Epithelial cell of prostate (primary cell): ENCODE data around the gene UVSSA.

Source experiments
- DNase-seq: peaks from one replicate; pipeline ENCODE4 v3.0.0-alpha.2; 2011; ENCODE audit warnings: low read depth, low spot score
- H3K27ac ChIP-seq: fragments of 450-650 bp; 2 replicates; pipeline ENCODE4 v1.5.1; 2017; ENCODE audit warnings: mild to moderate bottlenecking

The UVSSA gene

DNA sequence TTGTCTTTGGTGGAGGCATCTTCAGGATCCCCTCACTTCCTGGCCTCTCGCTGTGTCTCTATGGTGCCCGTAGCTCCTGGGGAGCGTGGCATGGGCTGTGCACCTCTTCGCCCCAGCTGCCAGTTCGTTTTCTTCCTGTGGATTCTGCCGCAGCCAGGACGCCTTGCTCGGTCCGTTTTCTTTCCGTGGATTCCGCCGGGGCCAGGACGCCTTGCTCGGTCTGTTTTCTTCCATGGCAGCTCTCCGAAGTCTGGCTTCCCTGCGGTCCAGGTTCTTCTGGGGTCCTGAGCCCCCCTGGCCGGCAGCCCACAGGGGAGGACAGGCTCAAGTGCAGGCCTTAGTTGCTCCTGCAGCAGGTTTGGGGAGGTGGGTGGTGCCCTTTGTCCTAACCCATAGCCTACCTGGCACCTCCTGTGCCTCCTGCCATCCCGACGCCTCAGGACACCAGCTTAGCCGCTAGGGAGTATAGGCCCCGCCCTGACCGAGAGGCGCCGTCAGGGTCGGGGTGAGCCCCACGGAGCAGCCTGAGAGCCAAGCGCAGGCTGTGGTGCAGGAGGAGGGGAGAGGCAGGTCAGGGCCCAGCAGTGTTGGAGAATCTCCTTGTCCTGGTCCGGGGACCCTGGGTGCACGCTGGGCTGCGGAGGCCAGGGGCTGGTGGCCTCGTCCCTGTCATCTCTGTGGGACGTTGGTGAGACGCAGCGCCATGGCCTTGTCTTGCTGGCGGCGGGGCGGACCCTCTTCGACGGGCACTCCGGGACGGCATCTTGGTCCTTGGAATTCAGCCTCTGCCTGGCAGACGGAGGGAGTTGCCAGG lies 27.1 kb downstream of the UVSSA start:
- no peak overlapping the region for H3K27ac ChIP-seq
- DNase-seq, result no peak

DNA sequence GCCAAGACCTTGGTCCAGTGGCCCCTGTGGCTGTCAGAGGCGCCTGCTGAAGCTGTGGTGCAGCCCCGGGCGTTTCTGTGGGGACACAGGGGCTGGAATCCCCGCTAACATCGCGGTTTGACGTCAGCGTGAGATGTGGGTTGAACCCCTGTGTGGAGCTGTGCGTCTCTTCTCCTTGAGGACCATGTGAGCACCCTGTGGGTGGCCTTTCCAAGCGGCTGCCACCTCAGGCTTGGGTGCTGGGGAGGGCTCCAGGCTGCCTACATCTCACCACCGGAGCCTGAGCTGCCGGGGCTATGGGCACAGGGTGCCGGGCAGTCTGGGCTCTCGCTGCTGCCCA lies 27.7 kb downstream of the UVSSA start:
- DNase-seq, result no peak
- no peak overlapping the region for H3K27ac ChIP-seq

DNA sequence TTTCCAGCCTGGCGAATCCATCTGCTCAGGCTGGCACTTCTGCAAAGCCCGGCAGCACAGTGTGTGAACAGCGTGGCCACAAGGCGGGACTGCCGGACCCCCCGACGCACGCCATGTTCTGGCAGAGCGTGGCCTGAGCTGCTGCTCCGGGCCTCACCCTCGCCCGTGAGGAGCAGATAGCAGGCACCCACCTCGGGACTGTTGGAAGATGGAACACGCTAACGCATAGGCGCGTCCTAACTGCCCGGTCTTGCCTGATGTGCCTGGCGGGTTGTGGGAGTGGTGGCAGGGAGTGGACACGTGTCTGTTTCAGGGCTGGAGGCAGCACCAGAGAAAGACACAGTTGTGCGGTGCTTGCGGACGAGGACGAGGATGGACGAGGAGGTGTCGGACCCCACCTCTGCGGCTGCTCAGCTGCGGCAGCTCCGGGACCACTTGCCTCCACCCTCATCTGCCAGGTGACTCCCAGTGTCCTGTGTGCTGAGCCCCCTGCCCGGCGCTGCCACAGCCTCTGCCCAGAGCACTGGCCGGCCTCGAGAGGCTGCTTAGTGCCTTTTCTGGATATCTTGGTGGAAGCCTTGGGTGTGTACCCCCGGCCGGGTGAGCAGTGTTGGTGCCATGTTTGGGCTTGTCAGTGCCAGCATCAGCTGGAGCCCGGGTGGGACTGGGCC lies 28.2 kb downstream of the UVSSA start:
- no peak for DNase-seq
- H3K27ac ChIP-seq, result no peak overlapping the region

DNA sequence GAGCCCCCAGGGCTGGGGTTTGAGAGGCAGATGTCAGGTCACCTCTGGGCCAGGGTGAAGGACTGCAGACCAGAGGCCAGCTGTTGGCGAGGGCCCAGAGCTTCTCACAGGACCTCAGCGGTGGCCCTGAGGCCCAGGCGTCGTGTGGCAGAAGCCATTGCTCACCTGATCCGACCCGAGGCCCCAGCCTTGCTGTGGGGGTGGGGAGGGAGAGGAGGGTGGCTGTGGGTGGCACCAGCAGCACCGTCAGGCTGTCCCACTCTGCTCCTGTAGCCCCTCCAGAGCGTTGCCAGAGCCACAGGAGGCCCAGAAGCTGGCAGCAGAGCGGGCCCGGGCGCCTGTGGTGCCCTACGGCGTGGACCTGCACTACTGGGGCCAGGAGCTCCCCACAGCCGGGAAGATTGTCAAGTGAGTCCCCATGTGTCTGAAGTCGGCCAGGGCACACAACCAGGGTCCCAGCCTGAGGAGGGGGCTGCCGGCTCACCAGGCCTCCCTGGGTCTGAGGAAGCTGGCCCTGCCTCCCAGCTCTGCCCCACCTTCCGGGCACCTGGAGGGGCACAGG lies 28.8 kb downstream of the UVSSA start:
- no peak for DNase-seq
- H3K27ac ChIP-seq, result no peak overlapping the region

GRCh38 chr4:1376391-1376840 lies 29.4 kb downstream of the UVSSA start:
- DNase-seq, result no peak
- no peak overlapping the region for H3K27ac ChIP-seq

GRCh38 chr4:1376841-1377605 lies 30.0 kb downstream of the UVSSA start:
- DNase-seq, result no peak
- no peak overlapping the region for H3K27ac ChIP-seq

DNA sequence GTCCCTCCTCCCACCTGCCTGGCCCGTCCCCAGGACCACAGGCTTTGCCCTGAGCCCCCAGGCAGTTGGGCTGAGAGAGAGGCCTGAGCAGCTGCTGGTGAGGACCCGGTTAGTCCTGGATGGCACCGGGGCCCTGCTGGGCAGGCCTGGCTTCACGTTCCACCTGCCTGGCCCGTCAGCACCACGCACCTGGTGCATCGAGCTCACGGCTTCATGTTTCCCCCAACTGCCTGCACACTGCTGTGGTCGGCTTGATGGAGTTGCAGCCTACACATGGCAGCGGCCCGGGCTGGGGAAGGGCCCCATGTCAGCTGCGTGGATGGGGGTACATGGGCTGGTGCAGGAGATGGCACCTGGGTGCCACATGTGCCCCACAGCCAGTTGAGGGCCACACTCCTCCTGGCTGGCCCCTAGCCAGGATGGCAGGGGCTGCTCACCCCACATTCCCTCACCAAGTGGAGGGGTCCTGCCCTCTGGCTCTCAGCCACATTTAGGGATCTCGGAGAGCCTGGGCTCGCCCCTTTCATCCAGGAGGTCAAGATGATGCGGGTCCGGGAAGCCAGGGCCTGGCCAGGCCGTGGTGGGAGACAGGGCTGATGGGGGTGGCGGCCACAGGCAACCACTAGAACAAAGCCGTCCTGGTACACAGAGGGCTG lies 30.7 kb downstream of the UVSSA start:
- no peak overlapping the region for H3K27ac ChIP-seq
- DNase-seq, result no peak

GRCh38 chr4:1378559-1379231 lies 31.7 kb downstream of the UVSSA start:
- DNase-seq, result no peak
- no peak overlapping the region for H3K27ac ChIP-seq

GRCh38 chr4:1379351-1379781 lies 32.4 kb downstream of the UVSSA start:
- DNase-seq, result no peak
- no peak overlapping the region for H3K27ac ChIP-seq

DNA sequence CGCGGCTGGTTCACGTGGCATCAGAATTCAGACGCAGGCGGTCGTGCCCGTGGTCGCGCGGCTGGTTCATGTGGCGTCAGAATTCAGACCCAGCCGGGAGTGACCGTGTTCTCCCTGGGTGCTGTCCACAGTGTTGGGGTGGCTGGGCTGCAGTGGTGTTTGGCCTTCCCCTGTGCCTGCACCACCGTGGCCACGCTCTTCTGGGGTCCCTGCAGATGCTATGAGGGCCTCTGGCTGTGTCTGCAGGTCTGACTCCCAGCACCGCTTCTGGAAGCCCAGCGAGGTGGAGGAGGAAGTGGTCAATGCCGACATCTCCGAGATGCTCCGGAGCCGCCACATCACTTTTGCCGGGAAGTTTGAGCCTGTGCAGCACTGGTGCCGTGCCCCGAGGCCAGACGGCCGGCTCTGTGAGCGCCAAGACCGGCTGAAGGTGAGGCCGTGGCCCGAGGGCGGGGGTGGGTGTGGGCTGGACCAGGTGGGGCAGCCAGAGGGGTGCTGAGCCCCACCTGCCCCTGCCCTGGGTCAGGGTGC lies 32.9 kb downstream of the UVSSA start:
- H3K27ac ChIP-seq, result no peak overlapping the region
- DNase-seq, result no peak

DNA sequence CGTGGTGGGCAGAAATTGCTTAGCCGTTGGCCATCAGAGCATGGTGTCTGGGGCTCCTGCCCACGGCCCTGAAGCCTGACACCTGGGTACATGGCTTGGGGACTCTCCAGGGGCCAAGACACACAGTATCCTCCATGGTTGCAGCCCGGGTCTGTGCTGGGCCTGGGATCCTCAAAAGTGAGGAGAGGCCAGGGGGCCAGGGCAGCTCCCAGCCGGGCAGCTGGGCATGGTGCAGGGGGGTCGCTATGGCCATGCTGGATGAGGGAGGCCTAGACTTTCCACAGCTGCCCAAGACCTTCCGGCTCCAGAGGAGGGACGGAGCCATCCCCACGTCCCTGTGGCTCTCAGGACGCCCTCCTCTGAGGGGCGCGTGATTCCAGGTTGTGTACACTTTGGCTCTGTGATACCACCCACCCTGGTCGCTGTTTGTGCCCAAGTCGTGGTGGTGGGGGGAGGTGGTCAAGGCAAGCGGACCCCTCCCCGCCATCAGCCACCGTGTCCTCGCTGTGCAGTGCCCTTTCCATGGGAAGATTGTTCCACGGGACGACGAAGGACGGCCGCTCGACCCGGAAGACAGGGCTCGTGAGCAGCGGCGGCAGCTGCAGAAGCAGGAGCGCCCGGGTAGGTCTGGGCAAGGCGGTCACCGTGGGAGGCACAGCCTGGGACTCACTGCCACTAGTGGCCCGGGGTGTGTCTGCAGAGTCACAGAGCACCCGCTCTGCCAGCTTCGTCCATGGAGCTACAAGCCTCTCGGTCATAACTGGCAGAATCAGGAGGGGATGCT lies 33.6 kb downstream of the UVSSA start:
- no peak for DNase-seq
- H3K27ac ChIP-seq, result no peak overlapping the region

DNA sequence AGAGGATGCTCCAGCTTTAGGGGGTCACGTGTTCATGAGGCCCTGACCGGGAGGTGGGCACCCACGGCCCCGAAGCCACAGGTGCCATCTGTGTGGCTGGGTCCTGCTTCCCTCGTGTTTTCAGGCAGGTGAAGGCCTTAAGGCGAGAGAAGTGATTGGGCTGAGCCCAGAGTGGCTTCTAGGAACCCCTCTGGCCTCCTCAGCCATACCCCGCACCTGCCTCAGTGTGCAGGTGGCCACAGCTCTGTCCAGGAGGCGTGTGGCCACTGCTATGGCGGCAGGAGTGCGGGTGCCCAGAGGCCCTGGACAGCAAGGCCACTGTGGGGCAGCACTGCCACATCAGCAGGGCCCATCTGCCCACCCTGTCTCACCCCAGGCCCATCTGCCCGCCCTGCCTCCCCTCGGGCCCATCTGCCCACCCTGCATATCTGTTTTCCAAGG lies 34.2 kb downstream of the UVSSA start:
- H3K27ac ChIP-seq, result no peak overlapping the region
- DNase-seq, result no peak

DNA sequence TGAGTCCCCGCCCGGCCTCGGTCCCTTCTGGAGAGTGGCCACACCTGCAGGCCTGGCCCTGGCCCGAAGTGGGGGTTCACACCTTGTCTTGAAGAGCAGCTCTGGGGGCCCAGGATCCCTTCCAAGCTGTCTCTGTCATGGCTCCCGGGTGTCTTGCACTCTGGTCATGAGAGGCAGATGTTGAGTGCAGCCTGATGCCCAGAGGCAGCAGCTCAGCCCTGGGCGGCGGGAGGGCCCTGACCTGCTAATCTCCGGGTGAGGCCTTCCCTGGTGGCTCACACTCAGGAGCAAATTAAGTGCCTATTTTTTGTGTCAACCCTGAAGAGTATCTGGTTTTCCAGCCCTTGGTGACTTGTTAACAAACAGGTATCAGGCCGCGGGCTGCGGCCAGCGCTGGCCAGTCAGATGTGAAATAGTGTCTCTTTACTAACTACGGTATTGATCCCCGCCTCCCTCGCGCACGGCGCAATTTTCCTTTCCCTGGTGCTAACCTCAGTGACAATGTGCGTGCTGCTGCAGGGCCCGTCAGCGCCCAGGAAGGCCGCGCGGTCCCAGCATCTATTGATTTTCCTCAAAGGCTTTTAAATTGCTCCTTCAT lies 35.0 kb downstream of the UVSSA start:
- no peak overlapping the region for H3K27ac ChIP-seq
- no peak for DNase-seq

DNA sequence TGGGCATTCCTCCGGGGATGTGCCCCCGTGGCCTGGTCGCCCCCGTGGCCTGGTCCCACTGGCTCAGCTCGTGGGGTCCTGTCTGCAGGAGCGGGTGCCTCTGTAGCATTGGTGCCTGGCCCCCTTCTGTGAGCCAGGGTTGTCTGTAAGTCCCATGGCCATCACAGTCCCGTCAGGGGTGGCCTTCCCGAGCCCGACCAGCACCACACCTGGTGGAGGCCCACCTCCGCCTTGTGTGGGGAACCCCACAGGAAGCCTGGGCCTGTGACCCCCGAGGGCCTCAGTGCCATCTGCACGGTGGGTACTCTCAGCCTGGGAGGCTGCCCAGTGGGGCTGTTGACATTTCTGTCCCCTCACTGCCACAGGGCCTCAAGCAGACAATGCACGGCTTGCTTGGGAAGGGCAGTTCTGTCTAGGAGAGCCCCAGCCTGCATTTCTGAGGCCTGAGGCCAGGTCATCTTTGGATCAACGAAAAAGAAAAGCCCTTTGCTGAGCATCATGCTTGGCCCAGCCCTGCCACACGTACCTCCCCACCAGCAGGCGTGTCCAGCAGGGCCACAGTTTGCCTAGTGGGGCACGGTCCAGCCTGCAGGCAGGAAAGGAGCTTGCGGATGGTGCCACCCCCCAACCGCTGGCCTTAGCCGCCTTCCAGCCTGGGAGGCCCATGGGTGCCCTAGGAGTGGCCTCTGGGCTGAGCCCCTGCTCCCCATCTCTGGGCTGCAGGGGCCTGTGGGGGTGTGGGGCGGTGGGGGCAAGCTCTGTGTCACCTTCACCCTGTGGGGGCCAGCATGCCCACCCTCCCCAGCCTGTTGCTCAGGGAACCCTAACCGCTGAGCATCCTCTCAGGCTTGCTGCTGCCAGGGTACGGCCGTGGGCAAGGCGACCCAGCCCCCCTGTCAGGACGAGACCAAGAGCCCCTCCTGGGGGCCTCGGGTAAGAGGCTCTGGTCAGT lies 36.0 kb downstream of the UVSSA start:
- H3K27ac ChIP-seq, result no peak overlapping the region
- no peak for DNase-seq

DNA sequence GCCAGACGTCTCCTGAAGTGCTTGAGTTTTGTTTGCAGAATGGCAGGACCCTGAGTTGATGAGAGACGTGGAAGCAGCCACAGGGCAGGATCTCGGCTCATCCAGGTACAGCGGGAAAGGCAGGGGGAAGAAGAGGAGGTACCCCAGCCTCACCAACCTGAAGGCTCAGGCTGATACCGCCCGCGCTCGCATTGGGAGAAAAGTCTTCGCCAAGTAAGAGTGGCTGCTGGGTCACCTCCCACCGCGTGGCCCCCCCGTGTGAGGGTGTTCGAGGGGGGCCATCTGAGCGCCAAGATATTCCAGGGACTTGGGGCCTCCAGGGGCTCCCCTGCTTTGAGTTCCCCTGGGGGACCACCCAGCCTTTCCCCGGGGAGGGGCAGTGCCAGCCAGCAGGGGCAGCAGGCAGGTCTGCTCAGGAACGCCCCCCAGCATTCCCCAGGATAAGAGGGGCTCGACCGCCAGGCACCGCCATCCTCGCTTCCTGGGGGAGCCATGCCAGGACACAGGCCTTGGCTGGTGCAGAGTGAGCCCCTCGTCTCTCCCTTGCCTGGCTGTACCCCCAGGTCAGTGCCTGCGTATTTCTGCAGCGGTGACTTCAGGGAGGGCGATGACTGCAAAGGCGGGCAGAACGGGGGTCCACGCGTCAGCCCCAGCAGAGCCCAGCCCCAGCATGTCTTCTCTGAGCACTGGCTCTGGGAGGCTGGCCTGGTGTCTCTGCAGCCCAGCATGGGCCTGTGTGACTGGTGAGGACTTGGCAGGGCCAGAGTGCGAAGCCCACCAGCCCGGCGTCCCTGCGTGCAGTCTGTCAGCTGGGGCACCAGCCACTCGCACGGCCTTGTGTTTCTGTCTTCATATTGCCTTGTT lies 37.0 kb downstream of the UVSSA start:
- DNase-seq, result no peak
- H3K27ac ChIP-seq, result no peak overlapping the region

DNA sequence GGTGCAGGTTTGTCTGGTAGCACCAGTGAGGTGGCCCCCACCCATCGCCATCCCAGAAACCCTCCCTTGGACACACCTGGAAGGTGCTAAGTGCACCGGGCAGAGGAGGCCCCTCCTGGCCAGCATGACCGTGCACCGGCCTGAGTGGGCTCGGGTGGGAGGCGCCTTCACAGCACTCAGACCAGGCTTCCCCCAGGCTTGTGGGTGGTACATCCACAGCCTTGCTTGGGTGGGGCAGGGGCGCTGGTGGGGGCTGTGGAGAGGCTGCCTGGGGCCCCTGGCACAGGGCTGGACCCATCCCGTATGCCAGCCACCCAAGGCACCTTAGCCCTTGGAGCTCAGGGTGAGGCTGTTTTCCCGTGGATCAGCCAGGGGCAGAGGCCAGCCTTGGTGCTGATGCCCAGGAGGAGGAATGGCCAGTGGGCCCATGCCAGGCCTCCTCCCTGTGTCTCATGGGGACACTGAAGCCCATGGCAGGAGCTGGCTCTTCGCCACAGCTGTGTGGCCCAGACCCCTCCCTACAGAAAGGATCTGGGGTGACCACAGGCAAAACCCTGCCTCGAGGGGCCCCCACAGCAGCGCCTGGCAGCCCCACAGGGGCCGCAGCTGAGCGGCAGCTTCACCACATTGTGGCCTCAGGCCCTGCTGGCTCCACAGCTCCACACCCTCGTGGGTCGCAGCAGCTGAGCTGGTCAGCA lies 37.8 kb downstream of the UVSSA start:
- no peak for DNase-seq
- H3K27ac ChIP-seq, result no peak overlapping the region
